Suprapubic skin (tissue), 4 donors: Measurements from ENCODE around the gene APAF1. TPM values are rescaled to one million over a fixed set of nuclear protein-coding genes. Genes with fewer than 3 reads are reported as not detected.

Experiments
- DNase-seq, 2 donors: peaks; one replicate each; pipeline ENCODE4 v3.0.0-alpha.2; 2019; ENCODE audit warnings: low spot score in 2 of 2
- H3K27ac ChIP-seq: fragments of 200-600 bp; sonication (generic); one replicate; pipeline ENCODE4 v1.5.1; 2019
- H3K27me3 ChIP-seq: fragments of 200-600 bp; sonication (generic); one replicate; pipeline ENCODE4 v1.5.1; 2019
- H3K36me3 ChIP-seq: fragments of 200-600 bp; sonication (generic); one replicate; pipeline ENCODE4 v1.5.1; 2019
- H3K4me1 ChIP-seq: fragments of 200-600 bp; sonication (generic); one replicate; pipeline ENCODE4 v1.5.1; 2019
- H3K4me3 ChIP-seq: fragments of 200-600 bp; sonication (generic); one replicate; pipeline ENCODE4 v1.5.1; 2019; ENCODE audit warnings: mild to moderate bottlenecking
- H3K9me3 ChIP-seq: fragments of 200-600 bp; sonication (generic); one replicate; pipeline ENCODE4 v1.5.1; 2019
- EP300 ChIP-seq: sonication (generic); formaldehyde crosslinking; IDR thresholded peaks from one replicate; pipeline ENCODE4 v1.6.1; 2017; ENCODE audit warnings: antibody characterized with exemption
- POLR2A ChIP-seq, 2 donors: fragments of 450-650 bp; IDR thresholded peaks; one replicate each; pipeline ENCODE4 v1.6.1; 2017; ENCODE audit warnings: antibody characterized with exemption in 2 of 2, mild to moderate bottlenecking in 2 of 2, moderate library complexity in 2 of 2
- POLR2AphosphoS5 ChIP-seq, 3 donors: sonication (generic); formaldehyde crosslinking; IDR thresholded peaks; one replicate each; pipeline ENCODE4 v1.6.1; 2017; ENCODE audit warnings: antibody characterized with exemption in 3 of 3
- WGBS: methylation state at CpG from one replicate; pipeline ENCODE4 v1.1.5; 2018; 5-methylcytosine and 5-hydroxymethylcytosine counted together
- total RNA-seq, 4 donors: library from RNA; depleted of rRNA; stranded (reverse); fragments of >200 nt; gene quantifications; one replicate each; pipeline ENCODE4 v1.1.0, GENCODE V29; 2016
- TF ChIP-seq, protein P1 (sequence below), 2 donors: fragments of 200-600 bp in 1 of 2; fragments of 450-650 bp in 1 of 2; sonication (generic) in 1 of 2; IDR thresholded peaks; one replicate each; pipeline ENCODE4 v1.5.1; 2016 to 2019; ENCODE audit warnings: antibody characterized with exemption in 2 of 2, mild to moderate bottlenecking in 1 of 2, moderate library complexity in 1 of 2

Gene APAF1
- total RNA-seq, 4 donors from 2014 or later, result 6.2 to 19.7 (median 11.5) TPM

DNA sequence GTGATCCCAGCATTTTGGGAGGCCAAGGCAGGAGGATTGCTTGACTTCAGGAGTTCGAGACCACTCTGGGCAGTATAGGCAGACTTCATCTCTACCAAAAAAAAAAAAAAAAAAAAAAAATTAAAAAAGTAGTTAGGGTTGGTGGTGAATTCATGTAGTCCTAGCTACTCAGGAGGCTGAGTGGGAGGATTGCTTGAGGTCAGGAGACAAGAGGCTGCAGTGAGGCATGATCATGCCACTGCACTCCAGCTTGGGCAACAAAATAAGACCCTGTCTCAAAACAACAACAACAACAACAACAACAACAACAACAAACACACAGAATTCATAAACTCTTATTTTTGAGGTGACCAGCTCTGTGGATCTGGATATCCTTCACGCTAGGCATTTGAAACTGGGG is 34.5 kb upstream of the APAF1 start:
- no peaks in the 10 kb centered on the region for H3K4me1 ChIP-seq
- H3K27ac ChIP-seq, result no peak overlapping the region
- DNase-seq, result no peak
- no peak overlapping the region for H3K4me3 ChIP-seq
- TF ChIP-seq POLR2AphosphoS5 (IDR thresholded peaks at IDR 0.05) (no peak), POLR2A (IDR thresholded peaks at IDR 0.05) (no peak), EP300 (no peak)
- TF ChIP-seq, protein P1, sequence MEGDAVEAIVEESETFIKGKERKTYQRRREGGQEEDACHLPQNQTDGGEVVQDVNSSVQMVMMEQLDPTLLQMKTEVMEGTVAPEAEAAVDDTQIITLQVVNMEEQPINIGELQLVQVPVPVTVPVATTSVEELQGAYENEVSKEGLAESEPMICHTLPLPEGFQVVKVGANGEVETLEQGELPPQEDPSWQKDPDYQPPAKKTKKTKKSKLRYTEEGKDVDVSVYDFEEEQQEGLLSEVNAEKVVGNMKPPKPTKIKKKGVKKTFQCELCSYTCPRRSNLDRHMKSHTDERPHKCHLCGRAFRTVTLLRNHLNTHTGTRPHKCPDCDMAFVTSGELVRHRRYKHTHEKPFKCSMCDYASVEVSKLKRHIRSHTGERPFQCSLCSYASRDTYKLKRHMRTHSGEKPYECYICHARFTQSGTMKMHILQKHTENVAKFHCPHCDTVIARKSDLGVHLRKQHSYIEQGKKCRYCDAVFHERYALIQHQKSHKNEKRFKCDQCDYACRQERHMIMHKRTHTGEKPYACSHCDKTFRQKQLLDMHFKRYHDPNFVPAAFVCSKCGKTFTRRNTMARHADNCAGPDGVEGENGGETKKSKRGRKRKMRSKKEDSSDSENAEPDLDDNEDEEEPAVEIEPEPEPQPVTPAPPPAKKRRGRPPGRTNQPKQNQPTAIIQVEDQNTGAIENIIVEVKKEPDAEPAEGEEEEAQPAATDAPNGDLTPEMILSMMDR (IDR thresholded peaks at IDR 0.05), result no peak
- WGBS, result 90% methylated on average over 2 of the region's 2 CpGs
- no peaks in the 10 kb centered on the region for H3K27me3 ChIP-seq
- no peaks in the 10 kb centered on the region for H3K9me3 ChIP-seq
- H3K36me3 ChIP-seq, result no peaks in the 10 kb centered on the region

DNA sequence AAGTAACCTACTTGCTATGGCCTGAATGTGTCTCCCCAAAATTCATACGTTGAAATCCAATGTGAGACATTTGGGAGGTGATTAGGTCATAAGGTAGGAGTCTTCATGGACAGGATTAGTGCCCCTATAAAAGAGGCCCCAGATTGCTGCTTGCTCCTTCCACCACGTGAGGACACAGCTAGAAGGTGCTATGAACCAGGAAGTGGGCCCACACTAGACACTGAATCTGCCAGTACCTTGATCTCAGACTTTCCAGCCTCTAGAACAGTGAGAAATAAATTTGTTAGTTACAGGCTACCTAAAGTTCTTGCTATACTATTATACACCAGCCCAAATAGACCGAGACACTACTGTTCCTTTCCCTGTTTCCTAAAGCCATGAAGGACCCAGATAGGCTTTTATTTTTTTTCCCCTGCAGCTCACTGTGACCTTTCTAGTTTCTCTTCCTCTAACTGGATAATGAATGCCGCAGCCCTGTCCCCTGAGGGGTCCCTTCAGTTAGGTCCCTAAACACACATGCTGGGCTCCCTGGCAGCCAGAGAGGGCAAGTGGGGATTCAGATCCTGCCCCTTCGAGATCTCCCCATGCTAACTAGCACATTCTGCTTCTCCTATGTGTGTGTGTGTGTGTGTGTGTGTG is 32.3 kb upstream of the APAF1 start:
- Histone ChIP-seq H3K4me1 (no peaks in the 10 kb centered on the region), H3K4me3 (no peak overlapping the region), H3K36me3 (no peaks in the 10 kb centered on the region), H3K27me3 (no peaks in the 10 kb centered on the region), H3K9me3 (no peaks in the 10 kb centered on the region), H3K27ac (no peak overlapping the region)
- WGBS, result 76% methylated on average over 5 of the region's 5 CpGs
- no peak for DNase-seq
- no peak for TF ChIP-seq EP300
- TF ChIP-seq POLR2A (IDR thresholded peaks at IDR 0.05), result no peak
- TF ChIP-seq POLR2AphosphoS5 (IDR thresholded peaks at IDR 0.05), result no peak
- TF ChIP-seq, protein P1 (IDR thresholded peaks at IDR 0.05), result no peak

DNA sequence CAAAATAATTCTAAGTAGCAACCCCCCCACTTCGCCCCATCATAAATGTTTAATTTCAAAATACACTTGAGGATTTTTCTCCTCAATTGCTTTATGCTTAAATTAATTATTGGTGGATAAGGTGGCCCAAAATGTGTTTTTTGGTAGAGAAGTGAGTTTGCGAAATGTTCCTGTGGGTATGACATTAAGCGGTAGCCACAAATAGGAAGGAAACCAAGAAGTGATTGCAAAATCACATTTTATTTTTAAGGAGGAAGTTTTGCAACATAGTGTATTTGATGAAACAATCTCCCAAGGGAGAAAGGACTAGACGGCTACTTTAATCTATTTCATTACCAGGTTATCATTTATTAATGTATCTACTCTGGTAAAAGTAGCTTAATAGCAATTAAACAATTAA is 26.1 kb upstream of the APAF1 start:
- Histone ChIP-seq H3K27me3 (no peaks in the 10 kb centered on the region), H3K36me3 (no peaks in the 10 kb centered on the region), H3K9me3 (no peaks in the 10 kb centered on the region), H3K4me3 (no peak overlapping the region), H3K4me1 (no peaks in the 10 kb centered on the region), H3K27ac (no peak overlapping the region)
- 60% methylated on average over 4 of the region's 4 CpGs for WGBS
- TF ChIP-seq, protein P1 (IDR thresholded peaks at IDR 0.05), result no peak
- TF ChIP-seq POLR2A (IDR thresholded peaks at IDR 0.05) (no peak), POLR2AphosphoS5 (IDR thresholded peaks at IDR 0.05) (no peak), EP300 (no peak)
- DNase-seq, result no peak

DNA sequence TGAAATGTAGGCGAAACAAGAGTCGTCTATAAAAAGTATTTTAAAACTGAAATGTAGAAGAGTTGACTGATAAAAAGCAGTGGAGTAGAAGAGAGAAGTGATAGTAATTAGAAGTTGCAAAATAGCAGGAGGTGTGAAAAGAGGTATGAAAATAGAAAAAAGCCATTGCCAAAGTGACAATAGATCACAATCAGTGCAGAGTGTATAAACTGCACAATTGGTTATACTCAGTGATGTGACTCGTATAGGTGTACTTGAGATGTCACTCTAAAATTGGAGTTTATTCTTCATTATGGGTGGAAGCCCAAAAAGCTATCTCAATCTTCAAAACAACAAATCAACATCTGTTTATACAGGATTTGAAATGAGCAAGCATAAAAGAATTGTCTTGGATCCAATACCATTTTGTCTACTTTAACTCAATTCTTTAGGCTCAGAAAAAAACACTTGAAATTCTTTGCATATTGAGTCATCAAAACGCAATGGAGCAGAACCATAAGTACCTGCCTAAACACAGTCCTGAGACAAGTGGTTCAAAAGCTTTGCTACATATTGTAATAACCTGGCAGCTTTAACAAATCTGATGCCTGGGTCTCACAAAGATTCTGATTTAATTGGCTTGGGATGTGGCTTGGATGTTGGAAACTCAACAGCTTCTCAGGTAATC is 9.3 kb upstream of the APAF1 start:
- Histone ChIP-seq H3K4me1 (peaks cover 3% of the 10 kb centered on the region), H3K9me3 (no peaks in the 10 kb centered on the region)
- no peak for DNase-seq

DNA sequence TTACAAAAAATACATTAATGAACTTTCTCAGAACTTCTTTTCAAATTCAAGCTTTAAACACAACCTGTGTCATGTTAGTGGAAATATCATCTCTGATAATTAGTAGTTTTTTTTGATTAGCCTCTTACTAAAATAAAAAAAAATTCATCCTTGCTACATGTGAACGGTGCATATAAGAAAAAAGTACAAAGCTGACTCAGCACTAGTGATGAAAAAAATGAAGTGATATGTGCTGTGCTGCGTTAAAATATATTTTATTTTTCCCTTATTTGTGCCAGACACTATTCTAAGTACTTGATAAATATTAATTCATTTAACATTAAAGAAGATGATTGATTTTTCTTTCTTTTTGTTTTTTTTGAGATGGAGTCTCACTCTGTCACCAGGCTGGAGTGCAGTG is 8.0 kb upstream of the APAF1 start:
- H3K36me3 ChIP-seq, result no peaks in the 10 kb centered on the region
- H3K27me3 ChIP-seq, result no peaks in the 10 kb centered on the region
- no peak overlapping the region for H3K27ac ChIP-seq
- no peak overlapping the region for H3K4me3 ChIP-seq
- H3K4me1 ChIP-seq, result peaks cover 3% of the 10 kb centered on the region
- no peak for DNase-seq
- TF ChIP-seq, protein P1 (IDR thresholded peaks at IDR 0.05), result no peak
- TF ChIP-seq POLR2AphosphoS5 (IDR thresholded peaks at IDR 0.05), result no peak
- no peak for TF ChIP-seq EP300
- no peak for TF ChIP-seq POLR2A (IDR thresholded peaks at IDR 0.05)
- WGBS, result 74% methylated on average over 2 of the region's 2 CpGs
- H3K9me3 ChIP-seq, result no peaks in the 10 kb centered on the region

More for the DNA sequence above, 9.3 kb upstream of the APAF1 start:
- no peak overlapping the region for H3K27ac ChIP-seq
- no peak overlapping the region for H3K4me3 ChIP-seq
- no peaks in the 10 kb centered on the region for H3K36me3 ChIP-seq
- TF ChIP-seq EP300 (no peak), POLR2A (IDR thresholded peaks at IDR 0.05) (no peak), POLR2AphosphoS5 (IDR thresholded peaks at IDR 0.05) (no peak)
- TF ChIP-seq, protein P1 (IDR thresholded peaks at IDR 0.05), result no peak
- 69% methylated on average over 4 of the region's 4 CpGs for WGBS
- H3K27me3 ChIP-seq, result no peaks in the 10 kb centered on the region
